Small intestine (tissue), 7 donors: ENCODE measurements around the gene ADAMTS2. TPM values are rescaled to one million over a fixed set of nuclear protein-coding genes. Genes with fewer than 3 reads are reported as not detected.

ENCODE experiments used
- DNase-seq, 2 donors: peaks; one replicate each; pipeline versions ENCODE4 v3.0.0 to v3.0.0-alpha.2; 2013
- FAIRE-seq: peaks from 2 replicates; lab custom pipeline; 2012; peaks lifted over from hg19 to GRCh38; lab: Jason Lieb, UNC
- H3K27ac ChIP-seq, 3 donors: one replicate each; pipeline ENCODE4 v1.5.1; 2013; ENCODE audit warnings: low read length in 2 of 3, mild to moderate bottlenecking in 2 of 3, control low read depth in 1 of 3, inconsistent platforms in 1 of 3, low read depth in 1 of 3, moderate library complexity in 1 of 3
- H3K27me3 ChIP-seq, 3 donors: one replicate each; pipeline ENCODE4 v1.6.1; 2013; ENCODE audit warnings: low read length in 3 of 3, inconsistent platforms in 1 of 3; ENCODE audit not compliant: control insufficient read depth in 3 of 3, insufficient read depth in 3 of 3
- H3K36me3 ChIP-seq, 3 donors: one replicate each; pipeline ENCODE4 v1.6.1; 2013; ENCODE audit warnings: low read length in 3 of 3, inconsistent platforms in 1 of 3, low read depth in 1 of 3, mild to moderate bottlenecking in 1 of 3, moderate library complexity in 1 of 3; ENCODE audit not compliant: control insufficient read depth in 3 of 3, insufficient read depth in 2 of 3
- H3K4me1 ChIP-seq, 3 donors: one replicate each; pipeline ENCODE4 v1.6.1; 2013; ENCODE audit warnings: low read length in 2 of 3, inconsistent platforms in 1 of 3, low read depth in 1 of 3, mild to moderate bottlenecking in 1 of 3, moderate library complexity in 1 of 3; ENCODE audit not compliant: control insufficient read depth in 3 of 3, insufficient read depth in 2 of 3
- H3K4me3 ChIP-seq, 3 donors: one replicate each; pipeline ENCODE4 v1.5.1; 2013; ENCODE audit warnings: low read length in 3 of 3, control low read depth in 1 of 3, inconsistent platforms in 1 of 3, low read depth in 1 of 3, mild to moderate bottlenecking in 1 of 3, moderate library complexity in 1 of 3
- H3K9me3 ChIP-seq, 2 donors: one replicate each; pipeline ENCODE4 v1.6.1; 2013; ENCODE audit warnings: low read depth in 1 of 2, low read length in 1 of 2; ENCODE audit not compliant: control insufficient read depth in 2 of 2, insufficient read depth in 1 of 2
- WGBS, 3 donors: extraction: QIAGEN DNeasy Blood & Tissue Kit; methylation state at CpG; one replicate each; pipeline ENCODE4 v1.1.7; 2013; 5-methylcytosine and 5-hydroxymethylcytosine counted together
- polyA plus RNA-seq, 4 donors: library from polyadenylated mRNA; stranded (reverse) in 3 of 4; unstranded in 1 of 4; fragments of 200-250 nt in 3 of 4; fragments of 120-200 nt in 1 of 4; gene quantifications; one replicate each; pipeline versions ENCODE4 v1.2.1 to v1.2.3, GENCODE V29; 2013
- donor health status: healthy with polysubstance abuse.
- donor health status: control.
- donor health status: control.
- donor health status: Bipolar disorder and iron deficiency.
- donor health status: healthy.

Gene ADAMTS2
- polyA plus RNA-seq, 4 donors = 0.22 to 6.3 (median 2.4) TPM

GRCh38 chr5:179147991-179148702, 197.1 kb downstream of the ADAMTS2 start:
- WGBS, 3 donors = 82 to 88% (median 85%) methylated on average over 25 of the region's 25 CpGs
- no peak for FAIRE-seq
- no peak for DNase-seq
- no peaks in the 10 kb centered on the region for H3K4me1 ChIP-seq
- H3K36me3 ChIP-seq = no peaks in the 10 kb centered on the region
- H3K27ac ChIP-seq = no peak overlapping the region
- no peaks in the 10 kb centered on the region for H3K9me3 ChIP-seq
- H3K27me3 ChIP-seq = no peaks in the 10 kb centered on the region
- H3K4me3 ChIP-seq = no peak overlapping the region

- Histone ChIP-seq H3K36me3 (no peaks in the 10 kb centered on the region), H3K4me1 (no peaks in the 10 kb centered on the region), H3K27me3 (no peaks in the 10 kb centered on the region), H3K9me3 (no peaks in the 10 kb centered on the region), H3K27ac (no peak overlapping the region), H3K4me3 (no peak overlapping the region)
- WGBS, 3 donors = 73 to 83% (median 80%) methylated on average over 10 of the region's 10 CpGs
- no peak for DNase-seq
- FAIRE-seq = no peak
These were observed 199.0 kb downstream of the ADAMTS2 start for GRCh38 chr5:179146277-179146676.

- Histone ChIP-seq H3K9me3 (no peaks in the 10 kb centered on the region), H3K4me3 (no peak overlapping the region), H3K36me3 (no peaks in the 10 kb centered on the region), H3K4me1 (no peaks in the 10 kb centered on the region), H3K27ac (no peak overlapping the region), H3K27me3 (no peaks in the 10 kb centered on the region)
- FAIRE-seq (no peak), DNase-seq (no peak)
- WGBS, 3 donors = 36 to 43% (median 40%) methylated on average over 7 of the region's 7 CpGs
These were observed 201.8 kb downstream of the ADAMTS2 start for GRCh38 chr5:179143446-179143845.

DNA sequence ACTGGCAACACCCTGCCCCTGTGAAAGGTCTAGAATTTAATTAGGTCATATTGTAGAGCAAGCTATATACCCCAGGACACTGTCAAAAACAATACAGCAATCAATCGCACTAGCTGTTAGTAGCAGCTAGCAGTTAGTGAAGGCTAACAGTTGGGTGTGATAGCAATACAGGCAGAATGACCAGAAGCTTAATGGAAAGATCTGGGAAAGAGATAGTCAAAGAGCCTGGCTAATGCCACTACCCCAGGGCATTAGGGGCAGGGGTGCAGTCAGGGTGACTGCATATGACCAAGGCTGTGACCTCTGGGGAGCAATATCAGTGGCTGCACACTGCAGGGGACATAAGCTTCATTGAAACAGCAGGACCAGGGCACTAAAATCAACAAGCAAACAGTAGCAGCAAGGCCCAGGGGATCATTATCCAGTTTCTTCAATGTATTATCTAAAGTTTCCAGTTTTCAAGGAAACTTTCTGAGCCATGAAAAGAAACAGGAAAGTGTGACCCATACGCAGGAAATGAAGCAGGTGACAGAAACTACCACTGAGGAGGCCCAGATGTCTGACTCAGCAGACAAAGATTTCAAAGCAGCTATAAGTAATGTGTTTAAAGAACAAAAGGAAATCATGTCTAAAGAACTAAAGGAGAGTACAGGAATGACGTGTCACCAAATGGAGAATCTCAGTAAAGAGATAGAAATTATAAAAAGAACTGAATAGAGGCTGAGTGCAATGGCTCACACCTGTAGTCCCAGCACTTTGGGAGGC, 202.6 kb downstream of the ADAMTS2 start:
- no peaks in the 10 kb centered on the region for H3K4me1 ChIP-seq
- DNase-seq (no peak), FAIRE-seq (no peak)
- no peaks in the 10 kb centered on the region for H3K27me3 ChIP-seq
- WGBS, 3 donors = 66 to 74% (median 67%) methylated on average over 3 of the region's 3 CpGs
- H3K27ac ChIP-seq = no peak overlapping the region
- no peak overlapping the region for H3K4me3 ChIP-seq
- H3K36me3 ChIP-seq = no peaks in the 10 kb centered on the region
- no peaks in the 10 kb centered on the region for H3K9me3 ChIP-seq

- H3K36me3 ChIP-seq = no peaks in the 10 kb centered on the region
- no peak for FAIRE-seq
- no peaks in the 10 kb centered on the region for H3K9me3 ChIP-seq
- 17 to 79% (median 40%) methylated on average over 1 of the region's 1 CpG for WGBS, 3 donors
- DNase-seq = no peak
- H3K27ac ChIP-seq = no peak overlapping the region
- H3K4me3 ChIP-seq = no peak overlapping the region
- H3K4me1 ChIP-seq = no peaks in the 10 kb centered on the region
- H3K27me3 ChIP-seq = no peaks in the 10 kb centered on the region
These were observed 203.4 kb downstream of the ADAMTS2 start for GRCh38 chr5:179141867-179142266.

GRCh38 chr5:179140293-179140692, 205.0 kb downstream of the ADAMTS2 start:
- Histone ChIP-seq H3K27ac (no peak overlapping the region), H3K4me3 (no peak overlapping the region), H3K27me3 (no peaks in the 10 kb centered on the region), H3K4me1 (no peaks in the 10 kb centered on the region), H3K36me3 (no peaks in the 10 kb centered on the region), H3K9me3 (no peaks in the 10 kb centered on the region)
- FAIRE-seq (no peak), DNase-seq (no peak)
- 75 to 85% (median 83%) methylated on average over 3 of the region's 3 CpGs for WGBS, 3 donors

GRCh38 chr5:179139936-179140235, 205.4 kb downstream of the ADAMTS2 start:
- DNase-seq (no peak), FAIRE-seq (no peak)
- Histone ChIP-seq H3K27ac (no peak overlapping the region), H3K4me1 (no peaks in the 10 kb centered on the region), H3K36me3 (no peaks in the 10 kb centered on the region), H3K9me3 (no peaks in the 10 kb centered on the region), H3K4me3 (no peak overlapping the region), H3K27me3 (no peaks in the 10 kb centered on the region)
- WGBS, 3 donors = 61 to 65% (median 61%) methylated on average over 10 of the region's 10 CpGs

DNA sequence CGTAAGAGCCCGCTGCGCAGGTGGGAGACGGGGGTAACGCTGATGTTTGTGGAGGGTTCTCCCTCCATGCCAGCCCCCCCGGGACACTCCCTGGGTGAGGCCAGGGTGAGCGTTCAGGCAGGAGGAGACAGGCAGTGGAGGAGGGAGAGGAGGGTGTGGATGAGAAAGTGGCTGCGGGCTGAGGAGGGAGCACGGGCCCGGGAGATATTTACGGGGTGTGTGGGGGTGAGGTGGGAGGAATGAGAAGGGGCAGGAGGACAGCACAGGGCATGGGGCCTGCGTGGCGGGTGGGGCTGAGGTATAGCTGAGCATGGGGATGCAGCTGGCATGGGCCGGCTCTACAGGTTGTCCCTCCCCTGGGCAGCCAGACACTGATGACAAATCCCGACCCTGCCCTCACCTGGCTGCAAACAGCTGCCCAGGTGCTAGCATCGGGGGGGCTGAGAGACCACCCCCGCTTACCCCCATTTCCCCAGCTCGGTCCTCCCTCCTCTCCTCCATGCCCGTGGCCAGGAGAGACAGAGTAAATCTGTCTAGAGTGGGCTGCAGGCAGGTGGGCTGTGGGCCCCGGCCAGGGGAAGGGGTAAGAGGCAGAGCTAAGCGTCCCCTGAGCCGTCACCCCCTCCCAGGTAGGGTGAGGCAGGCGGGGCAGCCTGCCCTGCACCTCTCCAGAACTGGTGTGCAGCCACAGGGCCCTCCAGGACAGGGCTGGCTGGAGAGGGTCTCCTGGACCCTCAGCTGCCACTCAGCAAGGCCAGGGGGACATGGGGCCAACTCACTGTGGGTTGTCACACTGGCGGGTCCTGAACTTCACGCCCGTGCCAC, 205.9 kb downstream of the ADAMTS2 start:
- Histone ChIP-seq H3K27me3 (no peaks in the 10 kb centered on the region), H3K4me1 (no peaks in the 10 kb centered on the region), H3K27ac (no peak overlapping the region), H3K9me3 (no peaks in the 10 kb centered on the region), H3K4me3 (no peak overlapping the region), H3K36me3 (no peaks in the 10 kb centered on the region)
- DNase-seq (no peak), FAIRE-seq (no peak)
- whole genome bisulfite sequencing, 3 donors = 68 to 83% (median 75%) methylated on average over 22 to 26 of the region's 26 CpGs
